ENCODE data around the gene LRRC32. TPM values are rescaled to one million over a fixed set of nuclear protein-coding genes. Genes with fewer than 3 reads are reported as not detected.
"Not testable (repeated sequence)": the region's sequence is repeated elsewhere in the genome, so short reads cannot be mapped to it uniquely, and the experiment has no call there.

The LRRC32 gene
- polyA plus RNA-seq, 1 donor from 2014 or later = not detected

GRCh38 chr11:76609736-76610370 lies 60.7 kb downstream of the LRRC32 start:
- no peak for TF ChIP-seq CTCF (IDR thresholded peaks at IDR 0.05; ENCODE audit: poor library complexity, severe bottlenecking)
- TF ChIP-seq RAD21 (conservative IDR thresholded peaks at IDR 0.05) = no peak
- TF ChIP-seq MXI1 (conservative IDR thresholded peaks at IDR 0.05; ENCODE audit: poor library complexity, severe bottlenecking) = no peak
- no peak for TF ChIP-seq TAF1 (IDR thresholded peaks at IDR 0.05; ENCODE audit: low read depth)
- TF ChIP-seq EP300 (conservative IDR thresholded peaks at IDR 0.05; ENCODE audit: poor library complexity, severe bottlenecking) = no peak
- no peak for TF ChIP-seq POLR2AphosphoS5 (IDR thresholded peaks at IDR 0.05)
- TF ChIP-seq REST (IDR thresholded peaks at IDR 0.05; ENCODE audit: borderline replicate concordance) = no peak
- no peak for TF ChIP-seq SMC3 (conservative IDR thresholded peaks at IDR 0.05; ENCODE audit: poor library complexity)
- H3K4me2 ChIP-seq (ENCODE audit: low read length) = no peak overlapping the region
- no peaks in the 10 kb centered on the region for H3K27me3 ChIP-seq (ENCODE audit: insufficient read depth, low read depth, low read length)
- H3F3A ChIP-seq (ENCODE audit: insufficient read depth, low read length, poor library complexity, severe bottlenecking) = no peaks in the 10 kb centered on the region
- no peaks in the 10 kb centered on the region for H4K20me1 ChIP-seq (ENCODE audit: insufficient read depth)
- H3K36me3 ChIP-seq (ENCODE audit: insufficient read depth, low read length) = no peaks in the 10 kb centered on the region
- H3K79me2 ChIP-seq (replicated peaks; ENCODE audit: insufficient read depth, low read length) = no peaks in the 10 kb centered on the region
- no peak overlapping the region for H2AFZ ChIP-seq (ENCODE audit: low read depth, low read length)
- no peak overlapping the region for H3K4me3 ChIP-seq (ENCODE audit: low read length)
- no peaks in the 10 kb centered on the region for H3K9me2 ChIP-seq (ENCODE audit: insufficient read depth, low read length)
- H3K9me3 ChIP-seq (ENCODE audit: low read length) = no peaks in the 10 kb centered on the region
- H3K9ac ChIP-seq (ENCODE audit: low read length) = no peak overlapping the region
- H3K27ac ChIP-seq (ENCODE audit: low read length) = no peak overlapping the region

- not testable (repeated sequence) for H3K9me3 ChIP-seq (ENCODE audit: low read length); H3K36me3 ChIP-seq (ENCODE audit: insufficient read depth, low read length); H2AFZ ChIP-seq (ENCODE audit: low read depth, low read length); H4K20me1 ChIP-seq (ENCODE audit: insufficient read depth); H3K4me2 ChIP-seq (ENCODE audit: low read length); H3K9me2 ChIP-seq (ENCODE audit: insufficient read depth, low read length); H3K79me2 ChIP-seq (replicated peaks; ENCODE audit: insufficient read depth, low read length); H3K9ac ChIP-seq (ENCODE audit: low read length); H3K27me3 ChIP-seq (ENCODE audit: insufficient read depth, low read depth, low read length); H3K4me3 ChIP-seq (ENCODE audit: low read length); H3F3A ChIP-seq (ENCODE audit: insufficient read depth, low read length, poor library complexity, severe bottlenecking); H3K27ac ChIP-seq (ENCODE audit: low read length)
Measured at GRCh38 chr11:76608879-76609460, 61.6 kb downstream of the LRRC32 start.

GRCh38 chr11:76608228-76608627 lies 62.3 kb downstream of the LRRC32 start:
- not testable (repeated sequence) for H2AFZ ChIP-seq (ENCODE audit: low read depth, low read length); H3K79me2 ChIP-seq (replicated peaks; ENCODE audit: insufficient read depth, low read length); H3F3A ChIP-seq (ENCODE audit: insufficient read depth, low read length, poor library complexity, severe bottlenecking); H3K4me3 ChIP-seq (ENCODE audit: low read length); H3K9ac ChIP-seq (ENCODE audit: low read length); H3K27ac ChIP-seq (ENCODE audit: low read length); H3K9me2 ChIP-seq (ENCODE audit: insufficient read depth, low read length); H3K36me3 ChIP-seq (ENCODE audit: insufficient read depth, low read length); H3K9me3 ChIP-seq (ENCODE audit: low read length); H4K20me1 ChIP-seq (ENCODE audit: insufficient read depth); H3K27me3 ChIP-seq (ENCODE audit: insufficient read depth, low read depth, low read length); H3K4me2 ChIP-seq (ENCODE audit: low read length)

Other genes with a start within 250 kb of the LRRC32 start
- gene EMSY, start 225.7 kb downstream of the LRRC32 start, polyA plus RNA-seq = 24.9 and 25.0 TPM in 2 replicates
- 3.5 and 6.5 TPM in 2 replicates for gene TSKU, start 112.6 kb upstream of the LRRC32 start, polyA plus RNA-seq
- 14.9 and 17.0 TPM in 2 replicates for gene ACER3, start 190.2 kb upstream of the LRRC32 start, polyA plus RNA-seq

Data from neural cell (in vitro differentiated cells).